ENCODE measurements around the gene SNX25. TPM values are rescaled to one million over a fixed set of nuclear protein-coding genes. Genes with fewer than 3 reads are reported as not detected.

SNX25 gene
- total RNA-seq, 3 donors from 2014 or later (not counting 1 experiment from before 2014, with no cell fraction given) = 15.5 to 18.0 (median 16.6) TPM

GRCh38 chr4:185282968-185283367, 73.6 kb downstream of the SNX25 start:
- Histone ChIP-seq H3K9me3 (ENCODE audit: control insufficient read depth, insufficient read depth, low read length) (no peaks in the 10 kb centered on the region), H3K4me1 (ENCODE audit: control insufficient read depth, insufficient read depth, low read length) (no peaks in the 10 kb centered on the region), H3K36me3 (ENCODE audit: control insufficient read depth, insufficient read depth, low read length) (no peaks in the 10 kb centered on the region), H3K4me3 (ENCODE audit: low read length) (no peak overlapping the region), H3K27me3 (ENCODE audit: control insufficient read depth, insufficient read depth, low read length) (no peaks in the 10 kb centered on the region), H3K27ac (ENCODE audit: low read length) (no peak overlapping the region)
- DNase-seq (no peak), ATAC-seq (no peak)
- no peaks in the 10 kb centered on the region for H3K36me3 Mint-ChIP-seq
- 100% methylated on average over 1 of the region's 1 CpG for WGBS (ENCODE audit: insufficient coverage)
- H3K4me3 Mint-ChIP-seq = no peak overlapping the region
- H3K4me1 Mint-ChIP-seq = peaks cover 0 to 4% of the 10 kb centered on the region in 2 donors
- no peaks in the 10 kb centered on the region for H3K27me3 Mint-ChIP-seq (ENCODE audit: low read depth in 2 of 2)
- H3K27ac Mint-ChIP-seq = no peak overlapping the region
- intact Hi-C loops (cut with micrococcal nuclease) = no loop called here
- no peaks in the 10 kb centered on the region for H3K9me3 Mint-ChIP-seq
- no peak for TF ChIP-seq CTCF (IDR thresholded peaks at IDR 0.05)

- H3K36me3 Mint-ChIP-seq = no peaks in the 10 kb centered on the region
- no peak for TF ChIP-seq CTCF (IDR thresholded peaks at IDR 0.05)
- H3K9me3 ChIP-seq (ENCODE audit: control insufficient read depth, insufficient read depth, low read length) = no peaks in the 10 kb centered on the region
- intact Hi-C loops (cut with micrococcal nuclease) = no loop called here
- no peaks in the 10 kb centered on the region for H3K27me3 ChIP-seq (ENCODE audit: control insufficient read depth, insufficient read depth, low read length)
- DNase-seq = no peak
- no peak overlapping the region for H3K4me3 Mint-ChIP-seq
- peaks cover 3% of the 10 kb centered on the region for H3K36me3 ChIP-seq (ENCODE audit: control insufficient read depth, insufficient read depth, low read length)
- H3K27me3 Mint-ChIP-seq (ENCODE audit: low read depth in 2 of 2) = no peaks in the 10 kb centered on the region
- no peak overlapping the region for H3K4me3 ChIP-seq (ENCODE audit: low read length)
- H3K27ac Mint-ChIP-seq = no peak overlapping the region
- no peak overlapping the region for H3K27ac ChIP-seq (ENCODE audit: low read length)
- H3K9me3 Mint-ChIP-seq = no peaks in the 10 kb centered on the region
- H3K4me1 Mint-ChIP-seq = peaks cover 0 to 4% of the 10 kb centered on the region in 2 donors
- no peak for ATAC-seq
- H3K4me1 ChIP-seq (ENCODE audit: control insufficient read depth, insufficient read depth, low read length) = no peaks in the 10 kb centered on the region
These were observed 74.3 kb downstream of the SNX25 start for GRCh38 chr4:185283723-185284122.

GRCh38 chr4:185285632-185286393, 76.4 kb downstream of the SNX25 start:
- Histone ChIP-seq H3K4me3 (ENCODE audit: low read length) (no peak overlapping the region), H3K4me1 (ENCODE audit: control insufficient read depth, insufficient read depth, low read length) (no peaks in the 10 kb centered on the region), H3K9me3 (ENCODE audit: control insufficient read depth, insufficient read depth, low read length) (no peaks in the 10 kb centered on the region), H3K27ac (ENCODE audit: low read length) (no peak overlapping the region), H3K27me3 (ENCODE audit: control insufficient read depth, insufficient read depth, low read length) (no peaks in the 10 kb centered on the region), H3K36me3 (ENCODE audit: control insufficient read depth, insufficient read depth, low read length) (peaks cover 5% of the 10 kb centered on the region)
- Mint-ChIP-seq H3K27me3 (ENCODE audit: low read depth in 2 of 2) (no peaks in the 10 kb centered on the region), H3K27ac (no peak overlapping the region), H3K9me3 (no peaks in the 10 kb centered on the region), H3K4me3 (no peak overlapping the region), H3K36me3 (no peaks in the 10 kb centered on the region), H3K4me1 (peaks cover 0 to 4% of the 10 kb centered on the region in 2 donors)
- WGBS (ENCODE audit: insufficient coverage) = 100% methylated on average over 5 of the region's 6 CpGs
- intact Hi-C loops (cut with micrococcal nuclease) = no loop called here
- no peak for TF ChIP-seq CTCF (IDR thresholded peaks at IDR 0.05)
- ATAC-seq (no peak), DNase-seq (no peak)

GRCh38 chr4:185286571-185286970, 77.2 kb downstream of the SNX25 start:
- no peaks in the 10 kb centered on the region for H3K9me3 ChIP-seq (ENCODE audit: control insufficient read depth, insufficient read depth, low read length)
- H3K9me3 Mint-ChIP-seq = no peaks in the 10 kb centered on the region
- peaks cover 0 to 4% of the 10 kb centered on the region in 2 donors for H3K4me1 Mint-ChIP-seq
- WGBS (ENCODE audit: insufficient coverage) = 96% methylated on average over 3 of the region's 3 CpGs
- DNase-seq (no peak), ATAC-seq (no peak)
- intact Hi-C loops (cut with micrococcal nuclease) = no loop called here
- H3K4me3 ChIP-seq (ENCODE audit: low read length) = no peak overlapping the region
- H3K27me3 ChIP-seq (ENCODE audit: control insufficient read depth, insufficient read depth, low read length) = no peaks in the 10 kb centered on the region
- H3K27ac Mint-ChIP-seq = no peak overlapping the region
- no peak overlapping the region for H3K4me3 Mint-ChIP-seq
- no peaks in the 10 kb centered on the region for H3K4me1 ChIP-seq (ENCODE audit: control insufficient read depth, insufficient read depth, low read length)
- no peak overlapping the region for H3K27ac ChIP-seq (ENCODE audit: low read length)
- H3K27me3 Mint-ChIP-seq (ENCODE audit: low read depth in 2 of 2) = no peaks in the 10 kb centered on the region
- H3K36me3 ChIP-seq (ENCODE audit: control insufficient read depth, insufficient read depth, low read length) = peaks cover 5% of the 10 kb centered on the region
- H3K36me3 Mint-ChIP-seq = no peaks in the 10 kb centered on the region
- no peak for TF ChIP-seq CTCF (IDR thresholded peaks at IDR 0.05)

Measured in natural killer cell (primary cell).